Stimulated activated naive B cell treated with anti-CD40 and anti-IgM and Interleukin-4, amounts not matched to agents 10 μg/mL and 1 μg/mL and 100 μg/mL, for 72 hours (primary cell): ENCODE measurements around the gene HRC.
"Not testable (repeated sequence)": the region's sequence is repeated elsewhere in the genome, so short reads cannot be mapped to it uniquely, and the experiment has no call there.

Experiments used
- ATAC-seq, 2 donors: fragments of 150-1000 bp; cut with Tn5 transposase; replicated peaks; 2 replicates each; pipeline ENCODE4 v1.10.0; 2021; ENCODE audit warnings: moderate library complexity in 1 of 2
- DNase-seq: peaks from one replicate; pipeline ENCODE4 v3.0.0; 2021
- H3K27ac Mint-ChIP-seq: one replicate; pipeline ENCODE4 v1.8.0; 2022; ENCODE audit warnings: mild to moderate bottlenecking, mixed read lengths
- H3K27me3 Mint-ChIP-seq, 2 donors: one replicate each; pipeline ENCODE4 v1.8.0; 2022; ENCODE audit warnings: mixed read lengths in 2 of 2
- H3K36me3 Mint-ChIP-seq, 2 donors: one replicate each; pipeline ENCODE4 v1.8.0; 2022; ENCODE audit warnings: mixed read lengths in 2 of 2, mild to moderate bottlenecking in 1 of 2
- H3K4me1 Mint-ChIP-seq, 2 donors: one replicate each; pipeline ENCODE4 v1.8.0; 2022; ENCODE audit warnings: mixed read lengths in 2 of 2, mild to moderate bottlenecking in 1 of 2
- H3K4me3 Mint-ChIP-seq, 2 donors: one replicate each; pipeline ENCODE4 v1.8.0; 2022; ENCODE audit warnings: mild to moderate bottlenecking in 2 of 2, mixed read lengths in 2 of 2, moderate library complexity in 1 of 2
- H3K9me3 Mint-ChIP-seq, 2 donors: one replicate each; pipeline ENCODE4 v1.8.0; 2022; ENCODE audit warnings: mixed read lengths in 2 of 2, mild to moderate bottlenecking in 1 of 2

Gene HRC

DNA sequence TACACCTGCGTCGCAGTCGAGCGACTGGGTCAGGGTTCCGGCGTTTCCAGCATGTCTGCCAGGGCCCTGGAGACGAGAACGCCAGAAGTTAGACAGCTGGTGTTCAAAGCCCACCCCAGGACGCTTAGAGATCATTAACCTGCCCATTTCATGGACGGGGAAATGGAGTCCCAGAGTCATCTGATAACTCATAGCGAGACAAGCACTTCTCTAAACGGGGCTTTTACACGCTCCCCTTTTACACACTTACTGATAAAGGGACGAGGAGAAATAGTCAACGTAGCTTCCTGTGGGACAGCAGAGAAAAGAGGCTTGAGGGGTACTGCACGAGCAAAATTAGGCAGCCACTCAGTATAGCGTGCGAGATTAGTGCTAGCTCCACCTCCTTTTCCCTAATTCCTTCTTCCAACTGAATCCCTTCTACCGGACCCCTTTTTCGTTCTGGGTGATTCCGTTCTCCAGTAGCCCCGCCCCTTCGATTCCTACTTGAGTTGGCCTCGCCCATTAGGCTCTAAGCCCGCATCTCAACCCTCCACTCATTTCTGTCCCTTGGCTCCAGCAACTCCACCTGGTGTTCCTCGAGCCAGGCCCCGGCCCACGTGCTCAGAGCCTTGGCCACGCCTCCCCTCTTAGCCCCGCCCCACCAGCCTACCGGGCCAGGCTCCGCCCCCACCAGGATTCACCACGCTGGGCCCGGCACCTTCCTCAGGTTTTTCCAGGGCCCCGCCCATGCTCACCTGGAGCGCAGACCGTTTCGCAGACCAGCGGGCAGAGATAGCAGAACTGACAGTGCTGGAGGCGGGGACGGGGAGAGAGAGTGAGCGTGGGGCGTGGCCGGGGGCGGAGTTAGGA, 3.7 kb downstream of the HRC start:
- Mint-ChIP-seq H3K9me3 (peaks cover 14 to 22% of the 10 kb centered on the region in 2 donors), H3K4me3 (peak overlapping the region; percentile 69 to 90), H3K4me1 (peaks cover 27 to 35% of the 10 kb centered on the region in 2 donors), H3K27me3 (peaks cover 84 to 93% of the 10 kb centered on the region in 2 donors), H3K36me3 (peaks cover 0 to 6% of the 10 kb centered on the region in 2 donors), H3K27ac (peak overlapping the region; percentile 82)
- DNase-seq (peak; percentile 39), ATAC-seq (peak; percentile 37 to 41)

DNA sequence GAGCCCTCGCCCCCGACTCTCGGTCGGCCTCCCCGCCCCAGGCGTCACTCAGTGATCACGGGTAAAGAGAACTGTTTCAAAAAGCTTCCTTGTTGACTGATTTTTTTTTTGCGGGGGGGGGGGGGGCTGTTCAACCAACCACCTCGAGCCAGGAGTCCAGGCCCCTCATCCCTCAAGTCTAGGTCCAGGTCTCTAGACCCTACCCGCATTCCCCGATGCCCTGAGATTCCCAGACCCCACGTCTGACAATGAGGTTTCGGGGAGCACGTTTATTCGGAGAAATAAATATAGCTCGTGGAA, 4.3 kb downstream of the HRC start:
- H3K36me3 Mint-ChIP-seq: peaks cover 0 to 6% of the 10 kb centered on the region in 2 donors
- peaks cover 84 to 93% of the 10 kb centered on the region in 2 donors for H3K27me3 Mint-ChIP-seq
- H3K4me1 Mint-ChIP-seq: peaks cover 29 to 41% of the 10 kb centered on the region in 2 donors
- ATAC-seq (no peak), DNase-seq (no peak)
- peak overlapping the region; percentile 59 for H3K27ac Mint-ChIP-seq
- peak overlapping the region; percentile 90 to 94 for H3K4me3 Mint-ChIP-seq
- peaks cover 14 to 22% of the 10 kb centered on the region in 2 donors for H3K9me3 Mint-ChIP-seq

DNA sequence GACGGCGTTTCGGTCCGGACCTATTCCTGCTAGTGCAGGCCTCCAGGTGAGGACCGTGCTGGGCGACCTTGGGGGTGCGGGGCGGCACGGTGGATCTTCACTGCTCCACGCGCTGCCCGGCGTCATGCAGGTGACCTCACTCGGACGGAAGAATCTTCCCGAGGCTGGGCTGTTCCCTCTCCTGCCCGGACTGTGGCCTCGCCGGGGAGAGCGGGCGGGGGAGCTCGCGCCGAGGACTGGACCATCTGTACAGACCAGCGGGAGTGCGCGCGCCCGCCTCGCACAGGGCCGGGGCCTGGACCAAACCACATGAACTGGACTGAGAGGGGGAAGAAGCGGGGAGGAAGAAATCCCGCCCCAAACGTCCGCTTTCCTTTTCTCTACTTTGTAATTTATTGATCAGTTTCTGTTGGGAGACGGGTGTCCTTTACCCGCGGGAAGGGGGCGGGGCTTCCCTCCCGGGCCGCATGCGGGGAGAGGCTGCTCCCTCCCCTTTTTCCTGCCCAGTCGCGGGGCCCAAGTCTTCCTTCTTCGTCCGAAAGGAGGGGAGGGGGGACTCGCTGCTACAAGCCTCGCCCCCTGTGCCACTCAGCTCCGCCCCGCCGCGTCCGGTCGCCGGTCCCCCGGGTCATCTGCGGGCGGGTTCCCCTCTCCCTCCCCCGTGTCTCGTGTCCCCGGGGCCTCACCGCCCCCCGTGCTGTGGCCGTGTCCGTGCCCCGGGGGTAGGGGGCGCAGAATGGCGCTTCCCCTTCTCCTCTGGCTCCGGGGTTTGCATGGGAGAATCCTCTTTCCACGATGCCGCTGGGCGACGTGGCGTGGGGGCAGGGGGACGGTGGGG, 4.9 kb downstream of the HRC start:
- Mint-ChIP-seq H3K27ac (peak overlapping the region; percentile 94), H3K9me3 (peaks cover 14 to 22% of the 10 kb centered on the region in 2 donors), H3K36me3 (peaks cover 0 to 6% of the 10 kb centered on the region in 2 donors), H3K4me1 (peaks cover 33 to 46% of the 10 kb centered on the region in 2 donors), H3K4me3 (peak overlapping the region; percentile 90 to 94), H3K27me3 (peaks cover 84 to 93% of the 10 kb centered on the region in 2 donors)
- peak; percentile 53 for DNase-seq
- peak; percentile 54 to 57 for ATAC-seq

DNA sequence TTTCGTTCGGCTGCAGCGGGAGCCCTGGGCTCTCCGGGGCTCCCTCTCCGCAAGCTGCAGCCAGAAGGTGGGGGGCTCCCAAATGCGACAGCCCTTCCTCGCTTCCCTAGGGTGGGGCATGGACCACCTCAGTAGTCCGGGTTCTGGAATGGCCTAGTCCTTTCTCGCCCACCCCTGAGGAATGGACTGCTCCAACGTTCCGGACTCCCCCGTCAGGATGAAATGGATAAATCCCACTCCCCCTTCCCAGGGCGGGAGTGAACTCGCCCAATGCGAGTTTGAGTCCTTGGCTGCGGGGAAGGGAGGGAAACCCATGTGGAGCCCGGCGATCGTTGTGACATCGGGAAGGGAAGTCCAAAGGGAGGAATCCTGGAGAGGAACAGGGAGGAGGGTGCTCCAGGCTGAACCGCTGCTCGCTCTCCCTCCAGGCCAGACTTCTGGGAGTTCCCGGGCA, 5.5 kb downstream of the HRC start:
- Mint-ChIP-seq H3K27ac (no peak overlapping the region), H3K27me3 (peaks cover 83 to 90% of the 10 kb centered on the region in 2 donors)
- no peak for DNase-seq

DNA sequence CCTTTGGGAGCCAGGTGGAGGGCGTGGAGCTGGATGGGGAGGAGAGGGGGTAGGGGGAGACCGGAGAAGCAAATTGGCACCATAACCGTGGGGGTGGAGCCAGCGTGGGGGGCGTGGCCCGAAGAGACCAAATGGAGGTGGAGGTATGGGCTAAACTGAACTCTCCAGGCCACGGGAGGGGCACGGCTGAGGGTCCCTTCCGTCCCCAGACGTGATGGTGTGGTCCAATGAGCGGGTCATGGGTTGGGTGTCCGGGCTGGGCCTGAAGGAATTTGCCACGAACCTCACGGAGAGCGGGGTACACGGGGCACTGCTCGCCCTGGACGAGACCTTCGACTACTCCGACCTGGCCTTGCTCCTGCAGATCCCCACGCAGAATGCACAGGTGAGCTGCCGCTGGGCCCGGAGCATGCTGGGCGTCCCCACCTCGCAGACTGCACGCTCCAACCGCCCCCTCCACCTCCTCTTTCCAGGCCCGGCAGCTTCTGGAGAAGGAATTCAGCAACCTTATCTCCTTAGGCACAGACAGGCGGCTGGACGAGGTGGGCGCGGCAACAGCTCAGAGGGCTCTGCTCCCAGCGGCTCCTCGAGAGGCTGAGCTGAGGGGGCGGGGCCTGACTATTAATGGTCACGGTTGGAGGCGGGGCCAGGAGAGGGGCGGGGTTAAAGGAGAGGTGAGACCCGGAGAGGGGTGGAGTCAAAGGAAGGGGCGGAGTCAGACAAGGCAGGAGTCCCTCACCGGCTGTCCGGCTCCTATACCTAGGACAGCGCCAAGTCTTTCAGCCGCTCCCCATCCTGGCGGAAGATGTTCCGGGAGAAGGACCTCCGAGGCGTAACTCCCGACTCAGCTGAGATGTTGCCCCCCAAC, 6.2 kb downstream of the HRC start:
- peak; percentile 77 for DNase-seq
- Mint-ChIP-seq H3K27ac (no peak overlapping the region), H3K4me3 (peak overlapping the region; percentile 90 to 94), H3K9me3 (peaks cover 5 to 13% of the 10 kb centered on the region in 2 donors), H3K36me3 (peaks cover 0 to 6% of the 10 kb centered on the region in 2 donors), H3K4me1 (peaks cover 32 to 46% of the 10 kb centered on the region in 2 donors), H3K27me3 (peaks cover 77 to 83% of the 10 kb centered on the region in 2 donors)
- ATAC-seq: peak; percentile 51 to 66

More for the DNA sequence above, 5.5 kb downstream of the HRC start:
- peaks cover 33 to 46% of the 10 kb centered on the region in 2 donors for H3K4me1 Mint-ChIP-seq
- peaks cover 0 to 6% of the 10 kb centered on the region in 2 donors for H3K36me3 Mint-ChIP-seq
- peak overlapping the region; percentile 90 to 94 for H3K4me3 Mint-ChIP-seq
- ATAC-seq: no peak
- peaks cover 11 to 19% of the 10 kb centered on the region in 2 donors for H3K9me3 Mint-ChIP-seq

GRCh38 chr19:49148044-49148682, 7.0 kb downstream of the HRC start:
- H3K27me3 Mint-ChIP-seq: peaks cover 71 to 78% of the 10 kb centered on the region in 2 donors

DNA sequence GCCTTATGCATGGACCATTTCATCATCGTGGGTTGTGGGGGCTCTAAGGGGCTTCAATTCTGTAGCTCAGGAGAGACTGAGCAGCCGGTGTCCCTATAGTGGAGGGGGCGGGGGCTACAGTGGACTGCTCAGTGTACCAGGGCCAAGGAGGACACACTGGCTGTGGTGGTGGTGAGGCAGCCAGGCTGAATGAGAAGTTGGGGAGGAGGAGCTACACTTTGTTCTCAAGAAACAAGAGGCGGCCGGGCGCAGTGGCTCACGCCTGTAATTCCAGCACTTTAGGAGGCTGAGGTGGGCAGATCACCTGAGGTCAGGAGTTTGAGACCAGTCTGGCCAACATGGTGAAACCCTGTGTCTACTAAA, 8.8 kb downstream of the HRC start:
- not testable (repeated sequence) for H3K4me3 Mint-ChIP-seq, H3K9me3 Mint-ChIP-seq

More at GRCh38 chr19:49148044-49148682, 7.0 kb downstream of the HRC start:
- no peak for DNase-seq
- peak overlapping the region; percentile 62 to 75 for H3K4me3 Mint-ChIP-seq
- H3K36me3 Mint-ChIP-seq: peaks cover 0 to 6% of the 10 kb centered on the region in 2 donors
- ATAC-seq: no peak
- no peak overlapping the region for H3K27ac Mint-ChIP-seq
- H3K9me3 Mint-ChIP-seq: peaks cover 0 to 7% of the 10 kb centered on the region in 2 donors
- H3K4me1 Mint-ChIP-seq: peaks cover 29 to 50% of the 10 kb centered on the region in 2 donors

DNA sequence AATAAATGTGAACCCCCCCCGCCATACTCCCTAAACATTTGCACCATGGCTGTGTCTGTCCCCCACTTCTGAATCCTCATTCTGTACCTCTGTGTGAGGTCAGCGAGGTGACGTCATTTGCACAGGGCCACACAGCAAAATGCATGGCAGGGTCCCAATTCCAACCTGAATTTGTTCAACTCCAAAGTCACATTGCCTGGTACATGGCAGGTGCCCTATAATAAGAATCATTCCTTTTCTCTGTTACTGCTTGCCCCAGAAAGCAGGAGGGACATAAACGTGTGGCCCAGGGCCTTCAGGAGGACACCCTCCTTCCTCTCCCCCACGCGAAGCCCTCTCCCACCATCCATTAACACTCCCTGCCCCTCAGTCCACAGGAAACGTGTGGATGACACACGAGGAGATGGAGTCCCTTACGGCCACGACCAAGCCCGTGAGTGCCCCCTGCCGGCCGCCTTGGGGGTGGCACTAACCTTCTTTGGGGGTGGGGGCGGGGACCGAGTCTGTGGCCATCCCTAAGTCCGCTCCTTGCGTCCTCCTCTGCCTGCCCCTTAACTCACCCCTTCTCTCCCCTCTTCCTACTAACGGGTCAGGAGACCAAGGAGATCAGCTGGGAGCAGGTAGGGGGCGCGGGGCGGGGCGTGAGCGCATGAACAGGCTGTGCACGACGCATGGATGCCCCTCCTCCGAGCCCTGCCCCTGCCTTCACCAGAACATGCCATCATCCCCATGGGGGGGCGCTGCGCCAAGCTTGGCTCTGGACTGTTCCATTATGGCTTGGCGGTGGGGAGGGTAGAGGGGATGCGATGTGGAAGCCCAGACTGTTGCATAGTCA, 9.4 kb downstream of the HRC start:
- Mint-ChIP-seq H3K36me3 (peaks cover 4 to 6% of the 10 kb centered on the region in 2 donors), H3K4me3 (peak overlapping the region; percentile 58 to 71), H3K27ac (no peak overlapping the region), H3K9me3 (peaks cover 0 to 2% of the 10 kb centered on the region in 2 donors), H3K27me3 (peaks cover 73 to 80% of the 10 kb centered on the region in 2 donors), H3K4me1 (peaks cover 27 to 55% of the 10 kb centered on the region in 2 donors)
- ATAC-seq (peak; percentile 42 to 47), DNase-seq (peak; percentile 47)

More for the DNA sequence above, 8.8 kb downstream of the HRC start:
- not testable (repeated sequence) for H3K36me3 Mint-ChIP-seq, DNase-seq, H3K27ac Mint-ChIP-seq, ATAC-seq
- H3K27me3 Mint-ChIP-seq: peaks cover 71 to 78% of the 10 kb centered on the region in 2 donors
- H3K4me1 Mint-ChIP-seq: peaks cover 28 to 56% of the 10 kb centered on the region in 2 donors

- H3K4me3 Mint-ChIP-seq: peak overlapping the region; percentile 79 to 81
- H3K27me3 Mint-ChIP-seq: peaks cover 48 to 59% of the 10 kb centered on the region in 2 donors
- no peaks in the 10 kb centered on the region for H3K9me3 Mint-ChIP-seq
- ATAC-seq (peak; percentile 92 to 95), DNase-seq (peak; percentile 74)
- H3K4me1 Mint-ChIP-seq: peaks cover 14 to 27% of the 10 kb centered on the region in 2 donors
- no peak overlapping the region for H3K27ac Mint-ChIP-seq
- peaks cover 4 to 5% of the 10 kb centered on the region in 2 donors for H3K36me3 Mint-ChIP-seq
These were observed 12.3 kb downstream of the HRC start for GRCh38 chr19:49142866-49143335.

- ATAC-seq (no peak), DNase-seq (no peak)
- Mint-ChIP-seq H3K27me3 (peaks cover 44 to 58% of the 10 kb centered on the region in 2 donors), H3K9me3 (no peaks in the 10 kb centered on the region), H3K27ac (no peak overlapping the region), H3K36me3 (peaks cover 8 to 12% of the 10 kb centered on the region in 2 donors), H3K4me3 (no peak overlapping the region), H3K4me1 (peaks cover 14 to 25% of the 10 kb centered on the region in 2 donors)
These were observed 13.8 kb downstream of the HRC start for GRCh38 chr19:49141352-49141751.

- Mint-ChIP-seq H3K9me3 (no peaks in the 10 kb centered on the region), H3K4me3 (no peak overlapping the region), H3K27me3 (peaks cover 43 to 58% of the 10 kb centered on the region in 2 donors), H3K27ac (no peak overlapping the region), H3K4me1 (peaks cover 14 to 21% of the 10 kb centered on the region in 2 donors), H3K36me3 (peaks cover 11 to 15% of the 10 kb centered on the region in 2 donors)
- DNase-seq (no peak), ATAC-seq (no peak)
These were observed 14.2 kb downstream of the HRC start for GRCh38 chr19:49140951-49141350.

DNA sequence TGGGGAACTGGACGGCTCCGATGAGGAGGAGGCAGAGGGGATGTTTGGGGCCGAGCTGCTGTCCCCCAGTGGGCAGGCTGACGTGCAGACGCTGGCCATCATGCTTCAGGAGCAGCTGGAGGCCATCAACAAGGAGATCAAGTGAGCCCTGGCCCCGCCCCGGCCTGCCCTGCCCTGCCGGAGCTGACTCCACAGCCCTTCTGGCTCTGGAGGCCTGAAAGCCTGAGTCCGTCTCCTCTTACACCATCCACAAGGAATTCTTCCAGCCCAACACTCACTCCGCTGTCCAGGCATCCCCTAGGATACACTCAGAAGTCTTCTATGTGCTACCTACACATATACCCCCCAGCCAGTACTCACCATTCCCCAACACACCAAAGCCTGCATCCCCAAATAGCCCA, 18.4 kb downstream of the HRC start:
- DNase-seq (no peak), ATAC-seq (no peak)
- no peak overlapping the region for H3K27ac Mint-ChIP-seq
- H3K9me3 Mint-ChIP-seq: peaks cover 0 to 3% of the 10 kb centered on the region in 2 donors
- H3K4me1 Mint-ChIP-seq: peaks cover 17 to 25% of the 10 kb centered on the region in 2 donors
- no peak overlapping the region for H3K4me3 Mint-ChIP-seq
- H3K36me3 Mint-ChIP-seq: peaks cover 23 to 36% of the 10 kb centered on the region in 2 donors
- peaks cover 43 to 65% of the 10 kb centered on the region in 2 donors for H3K27me3 Mint-ChIP-seq
